GM12892 (cell line): ENCODE measurements around the gene VAV1.

Experiments used
- POLR2A ChIP-seq: IDR thresholded peaks from 2 replicates; pipeline ENCODE4 v1.6.1; 2011; ENCODE audit warnings: low read depth, low read length, control low read depth
- POLR2AphosphoS5 ChIP-seq: IDR thresholded peaks from 2 replicates; pipeline ENCODE4 v1.6.1; 2011; ENCODE audit warnings: low read depth, low read length, control low read depth
- TAF1 ChIP-seq: IDR thresholded peaks from 2 replicates; pipeline ENCODE4 v1.6.1; 2011; ENCODE audit warnings: low read depth, mild to moderate bottlenecking, control low read depth, low read length, borderline replicate concordance

- TF ChIP-seq POLR2A: no peak
- TF ChIP-seq POLR2AphosphoS5: no peak
- TF ChIP-seq TAF1: no peak
These were observed 29.4 kb upstream of the VAV1 start for GRCh38 chr19:6743066-6743465.
